Ishikawa (cell line): ENCODE measurements around the gene RNF114.

Experiments used
- CEBPB ChIP-seq: IDR thresholded peaks from 2 replicates; pipeline ENCODE4 v1.6.1; 2012
- CREB1 ChIP-seq: IDR thresholded peaks from 2 replicates; pipeline ENCODE4 v1.6.1; 2012; ENCODE audit warnings: low read depth
- EGR1 ChIP-seq: IDR thresholded peaks from 2 replicates; pipeline ENCODE4 v1.6.1; 2012
- EP300 ChIP-seq: IDR thresholded peaks from 2 replicates; pipeline ENCODE4 v1.6.1; 2012; ENCODE audit warnings: borderline replicate concordance
- FOXM1 ChIP-seq: IDR thresholded peaks from 2 replicates; pipeline ENCODE4 v1.6.1; 2012; ENCODE audit warnings: low read depth, borderline replicate concordance
- NFIC ChIP-seq: IDR thresholded peaks from 2 replicates; pipeline ENCODE4 v1.6.1; 2012
- RAD21 ChIP-seq: IDR thresholded peaks from 2 replicates; pipeline ENCODE4 v1.6.1; 2012; ENCODE audit warnings: low read depth
- TAF1 ChIP-seq: IDR thresholded peaks from 2 replicates; pipeline ENCODE4 v1.6.1; 2012; ENCODE audit warnings: low read depth, mild to moderate bottlenecking
- TCF12 ChIP-seq: IDR thresholded peaks from 2 replicates; pipeline ENCODE4 v1.6.1; 2012; ENCODE audit warnings: low read depth
- YY1 ChIP-seq: IDR thresholded peaks from 2 replicates; pipeline ENCODE4 v1.6.1; 2012; ENCODE audit warnings: low read depth
- TF ChIP-seq, protein P1 (sequence below): IDR thresholded peaks from 2 replicates; pipeline ENCODE4 v1.6.1; 2012
- TF ChIP-seq, protein P2 (sequence below): IDR thresholded peaks from 2 replicates; pipeline ENCODE4 v1.6.1; 2012
- TF ChIP-seq, protein P3 (sequence below): IDR thresholded peaks from 2 replicates; pipeline ENCODE4 v1.6.1; 2012; ENCODE audit warnings: low read depth, mild to moderate bottlenecking

DNA sequence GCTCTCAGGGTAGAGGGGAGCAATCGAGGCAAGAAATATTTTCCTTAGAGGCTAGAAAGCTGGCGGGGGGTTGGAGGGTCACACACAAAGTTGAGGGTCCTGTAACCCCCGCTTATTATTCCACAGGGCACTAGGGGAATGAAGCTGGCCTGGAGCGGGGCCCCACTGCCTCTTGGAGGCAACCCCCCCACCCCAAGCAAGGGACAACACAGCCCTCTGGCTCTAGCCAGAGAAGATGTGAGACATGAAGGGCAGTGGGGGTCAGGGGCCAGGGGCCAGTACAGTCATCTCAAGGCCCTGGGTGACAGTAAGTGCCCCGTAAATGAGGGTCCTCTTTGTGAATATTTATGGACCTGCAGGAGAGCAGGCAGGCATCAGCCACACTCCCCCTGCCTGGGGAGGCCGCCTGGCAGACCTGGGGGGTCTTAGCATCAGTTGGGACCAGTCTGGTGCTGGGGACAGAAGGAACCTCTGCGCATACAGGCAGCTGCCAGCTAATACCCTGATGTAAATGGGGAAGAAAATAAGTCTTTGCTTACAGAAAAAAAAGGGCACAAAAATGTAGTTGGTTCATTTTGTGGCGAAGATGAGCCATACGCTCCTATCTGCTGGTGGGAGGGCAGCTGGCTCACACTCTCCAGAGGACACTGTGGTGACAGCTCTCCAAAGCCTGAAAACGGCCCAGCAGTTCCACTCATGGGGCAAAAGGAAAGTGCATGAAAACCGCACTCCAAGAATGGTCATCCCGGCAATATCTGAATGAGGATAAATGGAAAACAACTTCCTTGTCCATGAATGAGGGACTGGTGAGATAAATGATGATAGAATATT, 42.7 kb upstream of the RNF114 start:
- TF ChIP-seq TCF12 (no peak), EGR1 (no peak), TAF1 (no peak), EP300 (no peak), CREB1 (no peak), CEBPB (no peak), NFIC (no peak), YY1 (no peak), RAD21 (no peak), FOXM1 (no peak)
- TF ChIP-seq, protein P1, sequence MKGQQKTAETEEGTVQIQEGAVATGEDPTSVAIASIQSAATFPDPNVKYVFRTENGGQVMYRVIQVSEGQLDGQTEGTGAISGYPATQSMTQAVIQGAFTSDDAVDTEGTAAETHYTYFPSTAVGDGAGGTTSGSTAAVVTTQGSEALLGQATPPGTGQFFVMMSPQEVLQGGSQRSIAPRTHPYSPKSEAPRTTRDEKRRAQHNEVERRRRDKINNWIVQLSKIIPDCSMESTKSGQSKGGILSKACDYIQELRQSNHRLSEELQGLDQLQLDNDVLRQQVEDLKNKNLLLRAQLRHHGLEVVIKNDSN = no peak
- TF ChIP-seq, protein P2, sequence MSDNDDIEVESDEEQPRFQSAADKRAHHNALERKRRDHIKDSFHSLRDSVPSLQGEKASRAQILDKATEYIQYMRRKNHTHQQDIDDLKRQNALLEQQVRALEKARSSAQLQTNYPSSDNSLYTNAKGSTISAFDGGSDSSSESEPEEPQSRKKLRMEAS = no peak
- TF ChIP-seq, protein P3, sequence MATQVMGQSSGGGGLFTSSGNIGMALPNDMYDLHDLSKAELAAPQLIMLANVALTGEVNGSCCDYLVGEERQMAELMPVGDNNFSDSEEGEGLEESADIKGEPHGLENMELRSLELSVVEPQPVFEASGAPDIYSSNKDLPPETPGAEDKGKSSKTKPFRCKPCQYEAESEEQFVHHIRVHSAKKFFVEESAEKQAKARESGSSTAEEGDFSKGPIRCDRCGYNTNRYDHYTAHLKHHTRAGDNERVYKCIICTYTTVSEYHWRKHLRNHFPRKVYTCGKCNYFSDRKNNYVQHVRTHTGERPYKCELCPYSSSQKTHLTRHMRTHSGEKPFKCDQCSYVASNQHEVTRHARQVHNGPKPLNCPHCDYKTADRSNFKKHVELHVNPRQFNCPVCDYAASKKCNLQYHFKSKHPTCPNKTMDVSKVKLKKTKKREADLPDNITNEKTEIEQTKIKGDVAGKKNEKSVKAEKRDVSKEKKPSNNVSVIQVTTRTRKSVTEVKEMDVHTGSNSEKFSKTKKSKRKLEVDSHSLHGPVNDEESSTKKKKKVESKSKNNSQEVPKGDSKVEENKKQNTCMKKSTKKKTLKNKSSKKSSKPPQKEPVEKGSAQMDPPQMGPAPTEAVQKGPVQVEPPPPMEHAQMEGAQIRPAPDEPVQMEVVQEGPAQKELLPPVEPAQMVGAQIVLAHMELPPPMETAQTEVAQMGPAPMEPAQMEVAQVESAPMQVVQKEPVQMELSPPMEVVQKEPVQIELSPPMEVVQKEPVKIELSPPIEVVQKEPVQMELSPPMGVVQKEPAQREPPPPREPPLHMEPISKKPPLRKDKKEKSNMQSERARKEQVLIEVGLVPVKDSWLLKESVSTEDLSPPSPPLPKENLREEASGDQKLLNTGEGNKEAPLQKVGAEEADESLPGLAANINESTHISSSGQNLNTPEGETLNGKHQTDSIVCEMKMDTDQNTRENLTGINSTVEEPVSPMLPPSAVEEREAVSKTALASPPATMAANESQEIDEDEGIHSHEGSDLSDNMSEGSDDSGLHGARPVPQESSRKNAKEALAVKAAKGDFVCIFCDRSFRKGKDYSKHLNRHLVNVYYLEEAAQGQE = no peak
